Naive B cell (primary cell): ENCODE results near the gene CRYBA4. TPM values are rescaled to one million over a fixed set of nuclear protein-coding genes. Genes with fewer than 3 reads are reported as not detected.
A peak's percentile ranks its signal among the peaks of the same experiment; 100 is the strongest.

ENCODE experiments used
- ATAC-seq, 2 donors: fragments of 150-1000 bp; cut with Tn5 transposase; 2 replicates each; pipeline ENCODE4 v1.10.0; 2021; ENCODE audit warnings: low read depth in 2 of 2, mild to moderate bottlenecking in 2 of 2, moderate library complexity in 2 of 2
- DNase-seq: peaks from one replicate; pipeline ENCODE4 v3.0.0; 2022
- H3K27ac Mint-ChIP-seq, 6 donors: one replicate each; pipeline ENCODE4 v1.8.0; 2020 to 2022; ENCODE audit warnings: mild to moderate bottlenecking in 6 of 6, mixed read lengths in 6 of 6, moderate library complexity in 5 of 6, inconsistent platforms in 2 of 6
- H3K27me3 Mint-ChIP-seq, 3 donors: one replicate each; pipeline ENCODE4 v1.8.0; 2021 to 2022; ENCODE audit warnings: mixed read lengths in 3 of 3, mild to moderate bottlenecking in 1 of 3
- H3K36me3 Mint-ChIP-seq, 2 donors: one replicate each; pipeline ENCODE4 v1.8.0; 2020 to 2022; ENCODE audit warnings: mixed read lengths in 2 of 2, inconsistent platforms in 1 of 2, mild to moderate bottlenecking in 1 of 2
- H3K4me1 Mint-ChIP-seq, 3 donors: one replicate each; pipeline ENCODE4 v1.8.0; 2020 to 2022; ENCODE audit warnings: mixed read lengths in 3 of 3, inconsistent platforms in 1 of 3, mild to moderate bottlenecking in 1 of 3, moderate library complexity in 1 of 3
- H3K4me3 Mint-ChIP-seq, 8 donors: one replicate each; pipeline ENCODE4 v1.8.0; 2020 to 2022; ENCODE audit warnings: mild to moderate bottlenecking in 8 of 8, mixed read lengths in 8 of 8, moderate library complexity in 8 of 8, inconsistent platforms in 2 of 8
- H3K9me3 Mint-ChIP-seq, 7 donors: one replicate each; pipeline ENCODE4 v1.8.0; 2020 to 2022; ENCODE audit warnings: mixed read lengths in 7 of 7, mild to moderate bottlenecking in 5 of 7, inconsistent platforms in 2 of 7, moderate library complexity in 1 of 7
- polyA plus RNA-seq, 6 donors: library from polyadenylated mRNA; unstranded; fragments of 300-500 nt; fragmentation: Illumina TruSeq; gene quantifications; one replicate each; pipeline ENCODE4 v1.2.3, GENCODE V29; 2021; ENCODE audit warnings: low read depth in 6 of 6

CRYBA4 gene
- polyA plus RNA-seq, 6 donors from 2014 or later, result not detected

DNA sequence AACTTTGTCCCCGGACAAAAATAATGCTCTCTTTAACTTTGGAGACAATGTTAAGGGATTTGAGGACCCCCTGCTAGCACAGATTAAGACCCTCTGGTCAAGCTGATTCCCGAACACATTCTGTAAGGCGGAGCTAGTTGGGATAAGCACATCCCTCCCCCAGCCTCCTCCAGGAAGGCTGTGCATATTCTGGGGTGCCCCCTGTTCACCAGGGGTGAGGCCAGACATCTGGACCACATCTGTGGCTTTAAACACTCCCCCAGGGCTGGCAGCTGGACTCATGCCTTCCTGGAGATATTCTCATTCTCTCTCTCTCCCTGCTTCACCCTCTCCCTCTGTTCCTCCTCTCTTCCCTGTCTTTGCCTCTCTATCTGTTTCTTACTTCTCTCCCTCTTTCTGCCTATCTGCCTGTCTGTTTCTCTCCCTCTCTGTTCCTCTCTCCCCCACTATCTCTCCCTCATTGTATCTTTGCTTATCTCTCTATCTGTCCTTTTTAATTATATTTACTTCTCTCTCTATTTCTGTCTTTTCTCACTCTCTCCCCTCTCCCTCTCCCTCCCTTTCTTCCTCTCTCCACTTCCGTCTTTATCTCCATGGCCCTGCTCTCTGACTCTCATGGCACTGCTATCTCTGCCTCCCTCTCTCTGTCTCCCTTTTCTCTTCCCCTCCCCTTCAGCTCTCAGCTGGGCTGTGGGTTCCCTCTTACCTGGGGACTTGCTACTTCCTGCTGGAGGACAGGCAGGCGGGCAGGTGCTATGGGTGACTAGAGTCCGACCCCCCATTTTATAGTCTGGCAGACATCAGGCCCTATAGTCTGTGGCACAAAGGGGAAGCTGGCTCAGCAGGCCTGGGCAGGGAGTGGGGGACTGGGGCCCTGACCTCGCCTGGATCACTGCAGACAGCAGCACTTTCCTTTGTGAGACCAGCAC lies 4.2 kb upstream of the CRYBA4 start, which contains the start of gene CRYBB1:
Gene CRYBB1 (minus strand): TSS at position 757 of the 929 bp plus-strand sequence. CDS start 1,708 bp downstream, outside the sequence.
- peak within 1 kb of the TSS in 2 of 8 donors; percentile 30 to 37 for H3K4me3 Mint-ChIP-seq
- ATAC-seq, result peak; percentile 45 to 50
- H3K27ac Mint-ChIP-seq, result peak within 1 kb of the TSS in 5 of 6 donors; percentile 11 to 94 (median 89)
- no peaks in the 10 kb centered on the region for H3K36me3 Mint-ChIP-seq
- H3K4me1 Mint-ChIP-seq, result peaks cover 20 to 31% (median 28%) of the 10 kb centered on the region in 3 donors
- peaks cover 0 to 21% (median 7%) of the 10 kb centered on the region in 3 donors for H3K27me3 Mint-ChIP-seq
- DNase-seq, result no peak
- H3K9me3 Mint-ChIP-seq, result no peaks in the 10 kb centered on the region

DNA sequence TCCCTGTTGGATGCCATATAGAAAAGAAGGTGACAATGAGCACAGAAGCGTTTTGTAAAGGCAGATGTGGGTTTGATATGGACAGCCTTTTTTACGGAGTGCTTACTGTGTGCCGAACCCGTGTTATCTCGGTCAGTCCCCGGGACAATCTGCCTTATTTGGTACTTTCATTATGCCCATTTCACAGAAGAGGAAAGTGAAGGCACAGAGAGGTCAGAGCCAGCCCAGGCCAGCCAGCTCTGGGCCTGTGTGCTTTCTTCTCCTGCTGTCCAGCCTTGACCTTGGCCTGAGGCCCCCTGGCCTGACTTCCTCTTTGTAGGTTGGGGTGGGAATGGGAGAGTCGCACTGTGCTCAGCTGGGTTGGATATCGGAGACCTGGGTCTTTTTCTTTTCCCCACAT lies 3.3 kb upstream of the CRYBA4 start:
- DNase-seq, result no peak
- Mint-ChIP-seq H3K4me3 (peak overlapping the region in 1 of 8 donors; percentile 30), H3K27ac (no peak overlapping the region), H3K9me3 (no peaks in the 10 kb centered on the region), H3K27me3 (peaks cover 0 to 13% (median 0%) of the 10 kb centered on the region in 3 donors), H3K36me3 (no peaks in the 10 kb centered on the region), H3K4me1 (peaks cover 20 to 31% (median 28%) of the 10 kb centered on the region in 3 donors)
- ATAC-seq, result no peak

DNA sequence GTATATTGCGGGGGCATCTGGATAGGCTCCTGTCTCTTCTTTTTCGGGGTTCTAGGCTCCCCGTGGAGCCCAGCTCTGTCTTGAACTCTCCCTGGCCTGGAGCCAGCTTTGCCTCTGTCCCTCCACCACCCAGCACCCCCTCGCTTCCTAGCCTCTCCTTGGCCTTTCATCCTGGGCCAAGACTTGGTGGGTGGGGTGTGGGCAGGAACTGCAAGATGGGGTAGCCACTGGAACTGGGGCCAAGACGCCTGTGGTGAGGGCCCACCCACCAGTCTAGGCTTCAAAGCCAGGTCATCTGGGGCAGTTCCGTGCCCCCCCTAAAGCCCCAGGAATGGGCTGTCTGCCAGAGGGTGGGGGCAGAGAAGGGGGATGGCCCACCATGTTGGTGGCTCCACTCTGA lies 2.3 kb upstream of the CRYBA4 start:
- ATAC-seq (no peak), DNase-seq (no peak)
- Mint-ChIP-seq H3K27me3 (peaks cover 0 to 13% (median 0%) of the 10 kb centered on the region in 3 donors), H3K4me1 (peaks cover 20 to 31% (median 28%) of the 10 kb centered on the region in 3 donors), H3K4me3 (no peak overlapping the region), H3K9me3 (peaks cover 0 to 5% (median 0%) of the 10 kb centered on the region in 7 donors), H3K36me3 (no peaks in the 10 kb centered on the region), H3K27ac (peak overlapping the region in 3 of 6 donors; percentile 14 to 79 (median 64))

DNA sequence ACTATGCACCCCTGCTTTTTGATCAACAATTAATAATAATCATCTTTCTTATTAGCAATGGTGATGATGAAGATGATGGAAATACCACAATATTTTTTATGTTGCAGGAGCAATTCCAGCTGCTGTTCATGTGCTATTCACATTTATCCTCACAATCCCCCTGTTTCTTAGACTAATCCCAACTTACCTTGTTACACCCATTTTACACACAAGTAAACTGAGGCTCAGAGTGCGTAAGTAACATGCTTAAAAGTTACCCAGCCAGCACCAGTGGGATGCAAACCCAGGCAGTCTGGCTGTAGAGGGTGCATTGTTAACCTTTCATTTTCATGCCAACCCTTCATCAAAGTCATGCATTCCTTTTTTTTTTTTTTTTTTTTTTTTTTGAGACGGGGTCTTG lies 1.6 kb upstream of the CRYBA4 start:
- peak overlapping the region in 1 of 6 donors; percentile 58 for H3K27ac Mint-ChIP-seq
- no peak overlapping the region for H3K4me3 Mint-ChIP-seq
- DNase-seq (no peak), ATAC-seq (no peak)
- no peaks in the 10 kb centered on the region for H3K36me3 Mint-ChIP-seq
- H3K4me1 Mint-ChIP-seq, result peaks cover 18 to 28% (median 25%) of the 10 kb centered on the region in 3 donors
- peaks cover 0 to 13% (median 0%) of the 10 kb centered on the region in 3 donors for H3K27me3 Mint-ChIP-seq
- peaks cover 0 to 5% (median 0%) of the 10 kb centered on the region in 7 donors for H3K9me3 Mint-ChIP-seq

DNA sequence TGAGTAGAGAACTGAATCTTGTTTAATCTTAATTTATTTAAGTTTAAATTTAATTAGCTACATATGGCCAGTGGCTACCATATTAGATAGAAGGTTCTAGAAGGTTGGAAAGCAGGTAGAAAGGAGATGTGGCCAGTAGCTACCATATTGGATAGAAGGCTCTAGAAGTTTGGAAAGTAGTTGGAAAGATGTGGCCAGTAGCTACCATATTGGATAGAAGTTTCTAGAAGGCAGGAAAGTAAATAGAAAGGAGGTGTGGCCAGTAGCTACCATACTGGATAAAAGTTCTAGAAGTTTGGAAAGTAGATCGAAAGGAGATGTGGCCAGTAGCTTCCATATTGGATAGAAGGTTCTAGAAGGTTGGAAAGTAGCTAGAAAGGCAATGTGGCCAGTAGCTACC lies 2.2 kb downstream of the CRYBA4 start:
- Mint-ChIP-seq H3K27me3 (peaks cover 0 to 10% (median 0%) of the 10 kb centered on the region in 3 donors), H3K9me3 (peaks cover 0 to 5% (median 0%) of the 10 kb centered on the region in 7 donors), H3K4me1 (peaks cover 0 to 5% (median 0%) of the 10 kb centered on the region in 3 donors), H3K36me3 (no peaks in the 10 kb centered on the region), H3K27ac (no peak overlapping the region), H3K4me3 (no peak overlapping the region)
- ATAC-seq, result no peak
- DNase-seq, result no peak

DNA sequence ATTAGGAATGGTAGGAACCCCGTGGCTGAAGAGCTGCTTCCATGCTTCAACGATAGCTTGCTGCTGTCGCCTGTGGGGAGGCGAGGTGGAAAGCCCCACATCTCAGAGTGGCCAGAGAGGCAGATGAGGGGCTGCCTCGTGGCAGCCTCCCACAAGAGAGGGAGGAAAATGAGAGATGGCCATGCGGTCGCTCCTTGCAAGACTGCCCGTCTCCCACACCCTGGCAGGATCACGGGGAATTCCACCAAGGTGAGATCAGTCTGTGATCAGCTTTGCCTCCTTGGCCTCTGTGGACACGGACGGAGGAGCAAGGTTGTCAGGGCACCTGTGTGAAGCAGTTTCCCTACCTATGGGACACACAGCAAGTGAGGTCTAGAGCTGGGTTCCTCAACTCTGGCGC lies 3.0 kb downstream of the CRYBA4 start:
- Mint-ChIP-seq H3K4me1 (peaks cover 0 to 5% (median 0%) of the 10 kb centered on the region in 3 donors), H3K27me3 (peaks cover 0 to 7% (median 0%) of the 10 kb centered on the region in 3 donors), H3K9me3 (peaks cover 0 to 5% (median 0%) of the 10 kb centered on the region in 7 donors), H3K4me3 (no peak overlapping the region), H3K36me3 (no peaks in the 10 kb centered on the region), H3K27ac (peak overlapping the region in 2 of 6 donors; percentile 26 to 33)
- no peak for ATAC-seq
- no peak for DNase-seq

DNA sequence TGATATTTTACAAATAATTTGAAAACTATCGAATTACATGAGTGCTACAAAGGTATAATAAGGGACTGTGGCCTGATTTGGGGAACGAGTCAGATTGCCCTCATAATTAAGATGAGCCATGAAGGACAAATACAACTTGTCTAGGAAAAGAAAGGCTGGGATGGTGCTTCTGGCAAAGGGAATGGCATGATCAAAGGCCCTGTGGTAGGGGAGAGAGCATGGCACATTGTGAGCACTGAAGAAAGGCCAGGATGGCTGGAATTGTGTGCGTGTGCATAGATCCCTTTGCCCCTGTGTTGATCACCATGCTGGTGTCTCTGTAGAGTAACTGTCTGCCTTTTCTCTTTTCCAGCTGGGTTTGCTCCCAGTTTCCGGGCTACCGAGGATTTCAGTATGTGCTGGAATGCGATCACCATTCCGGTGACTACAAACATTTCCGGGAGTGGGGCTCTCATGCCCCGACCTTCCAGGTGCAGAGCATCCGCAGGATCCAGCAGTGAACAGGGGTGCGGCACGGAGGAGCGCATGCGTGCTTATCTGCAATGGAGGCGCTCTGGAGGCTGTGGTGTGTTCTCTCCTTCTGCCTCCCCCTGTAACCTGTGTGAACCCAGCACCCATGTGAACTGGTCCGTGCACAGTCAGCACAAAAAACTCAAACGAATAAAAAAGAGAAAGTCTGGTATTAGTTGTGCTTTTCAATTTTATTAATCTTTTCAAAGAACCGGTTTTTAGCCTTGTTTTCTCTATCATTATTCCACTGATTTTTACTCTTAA lies 8.4 kb downstream of the CRYBA4 start:
- Mint-ChIP-seq H3K27me3 (peaks cover 5 to 15% (median 6%) of the 10 kb centered on the region in 3 donors), H3K27ac (no peak overlapping the region), H3K36me3 (peaks cover 0 to 6% of the 10 kb centered on the region in 2 donors), H3K4me1 (peaks cover 0 to 5% (median 0%) of the 10 kb centered on the region in 3 donors), H3K4me3 (no peak overlapping the region), H3K9me3 (peaks cover 0 to 6% (median 0%) of the 10 kb centered on the region in 7 donors)
- ATAC-seq (no peak), DNase-seq (no peak)

DNA sequence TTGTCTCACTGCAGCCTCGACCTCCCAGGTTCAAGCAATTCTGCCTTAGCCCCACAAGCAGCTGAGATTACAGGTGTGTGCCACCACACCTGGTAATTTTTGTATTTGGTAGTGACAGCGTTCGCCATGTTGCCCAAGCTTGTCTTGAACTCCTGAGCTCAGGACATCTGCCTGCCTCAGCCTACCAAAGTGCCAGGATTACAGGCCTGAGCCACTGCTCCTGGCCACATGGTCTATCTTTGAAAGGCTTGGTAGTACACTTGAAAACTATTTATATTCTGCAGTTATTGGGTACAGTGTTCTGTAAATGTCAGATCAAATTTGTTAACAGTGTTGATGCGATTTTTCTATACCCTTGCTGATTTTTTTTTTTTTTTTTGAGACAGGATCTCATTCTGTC lies 9.5 kb downstream of the CRYBA4 start:
- Mint-ChIP-seq H3K27me3 (peaks cover 7 to 18% (median 9%) of the 10 kb centered on the region in 3 donors), H3K27ac (no peak overlapping the region), H3K36me3 (peaks cover 0 to 6% of the 10 kb centered on the region in 2 donors), H3K4me3 (no peak overlapping the region), H3K4me1 (peaks cover 0 to 5% (median 0%) of the 10 kb centered on the region in 3 donors), H3K9me3 (peaks cover 0 to 6% (median 0%) of the 10 kb centered on the region in 7 donors)
- DNase-seq (no peak), ATAC-seq (no peak)

DNA sequence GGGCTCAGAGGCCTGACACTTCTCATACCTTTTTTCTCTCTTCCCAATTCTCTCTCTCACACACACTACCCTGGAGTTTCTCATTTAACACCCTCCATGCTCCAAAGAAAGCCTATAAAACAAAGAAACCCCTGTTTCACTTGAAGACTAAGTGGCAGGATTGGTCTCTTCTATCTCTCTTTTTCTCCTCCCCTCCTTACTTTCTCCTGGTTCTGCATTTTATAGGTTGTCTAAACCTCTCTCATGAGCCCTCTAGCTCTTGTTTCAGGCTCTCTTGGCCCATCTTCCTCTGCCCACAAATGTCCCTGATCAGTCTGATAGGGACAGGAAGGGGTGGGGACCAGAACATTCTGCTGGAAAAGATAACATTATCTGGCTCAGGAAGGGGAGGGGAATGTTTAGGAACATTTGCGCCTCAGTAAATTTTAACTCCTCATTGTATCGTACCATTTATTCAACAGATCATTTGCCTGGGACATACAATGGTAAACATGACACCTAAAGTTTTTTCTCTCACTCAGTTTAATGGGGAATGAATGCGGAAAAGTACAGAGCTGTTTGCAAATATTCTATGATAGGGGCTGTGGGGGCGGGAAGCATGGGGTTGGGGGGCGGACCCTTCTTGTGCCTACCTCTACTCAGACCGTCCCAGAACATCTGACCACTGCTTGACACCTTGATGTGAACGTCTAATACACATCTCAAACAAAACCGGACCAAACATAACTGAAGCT lies 10.8 kb downstream of the CRYBA4 start:
- Mint-ChIP-seq H3K4me3 (no peak overlapping the region), H3K27ac (no peak overlapping the region), H3K36me3 (peaks cover 0 to 6% of the 10 kb centered on the region in 2 donors), H3K4me1 (peaks cover 0 to under 1% (median 0%) of the 10 kb centered on the region in 3 donors), H3K27me3 (peaks cover 7 to 18% (median 9%) of the 10 kb centered on the region in 3 donors), H3K9me3 (peaks cover 0 to 6% (median 0%) of the 10 kb centered on the region in 7 donors)
- DNase-seq, result no peak
- ATAC-seq, result no peak

DNA sequence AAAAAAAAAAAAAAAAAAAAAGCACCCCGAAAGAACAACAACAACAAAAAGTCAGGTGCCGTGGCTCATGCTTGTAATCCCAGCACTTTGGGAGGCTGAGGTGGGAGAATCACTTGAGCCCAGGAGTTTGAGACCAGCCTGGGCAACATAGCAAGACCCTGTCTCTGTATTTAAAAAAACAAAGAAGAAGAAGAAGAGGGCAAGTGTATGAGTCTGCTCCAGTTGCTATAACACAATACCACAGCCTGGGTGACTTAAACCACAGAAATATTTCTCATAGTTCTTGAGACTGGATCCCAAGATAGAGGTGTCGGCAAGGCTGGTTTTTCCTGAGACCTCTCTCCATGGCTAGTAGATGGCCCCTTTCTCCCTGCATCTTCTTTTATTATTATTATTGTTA lies 12.4 kb downstream of the CRYBA4 start:
- Mint-ChIP-seq H3K36me3 (peaks cover 0 to 6% of the 10 kb centered on the region in 2 donors), H3K9me3 (peaks cover 0 to 6% (median 0%) of the 10 kb centered on the region in 7 donors), H3K4me1 (no peaks in the 10 kb centered on the region), H3K4me3 (no peak overlapping the region), H3K27me3 (peaks cover 7 to 18% (median 9%) of the 10 kb centered on the region in 3 donors), H3K27ac (no peak overlapping the region)
- DNase-seq (no peak), ATAC-seq (no peak)

DNA sequence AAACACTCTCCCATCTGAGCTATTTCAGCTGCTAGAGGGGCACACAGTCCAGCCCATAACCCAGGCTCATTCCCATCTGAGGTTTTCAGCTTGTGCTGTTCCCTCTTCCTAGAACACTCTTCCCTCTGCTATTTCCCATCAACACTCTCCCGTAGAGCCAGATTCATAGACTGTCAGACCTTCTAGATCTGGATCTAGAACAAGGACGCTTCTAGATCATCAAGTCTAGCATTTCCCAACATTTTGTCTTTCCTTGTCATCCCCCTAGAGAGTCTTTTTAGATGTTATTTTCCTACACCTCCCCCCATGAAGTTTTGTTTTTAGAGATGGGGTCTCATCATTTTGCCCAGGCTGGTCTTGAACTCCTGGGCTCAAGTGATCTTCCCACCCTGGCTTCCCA lies 13.4 kb downstream of the CRYBA4 start:
- no peak for DNase-seq
- H3K4me1 Mint-ChIP-seq, result no peaks in the 10 kb centered on the region
- H3K36me3 Mint-ChIP-seq, result peaks cover 0 to 6% of the 10 kb centered on the region in 2 donors
- H3K27ac Mint-ChIP-seq, result peak overlapping the region in 1 of 6 donors; percentile 82
- H3K27me3 Mint-ChIP-seq, result peaks cover 7 to 21% (median 9%) of the 10 kb centered on the region in 3 donors
- peaks cover 0 to 6% (median 0%) of the 10 kb centered on the region in 7 donors for H3K9me3 Mint-ChIP-seq
- no peak for ATAC-seq
- H3K4me3 Mint-ChIP-seq, result no peak overlapping the region

DNA sequence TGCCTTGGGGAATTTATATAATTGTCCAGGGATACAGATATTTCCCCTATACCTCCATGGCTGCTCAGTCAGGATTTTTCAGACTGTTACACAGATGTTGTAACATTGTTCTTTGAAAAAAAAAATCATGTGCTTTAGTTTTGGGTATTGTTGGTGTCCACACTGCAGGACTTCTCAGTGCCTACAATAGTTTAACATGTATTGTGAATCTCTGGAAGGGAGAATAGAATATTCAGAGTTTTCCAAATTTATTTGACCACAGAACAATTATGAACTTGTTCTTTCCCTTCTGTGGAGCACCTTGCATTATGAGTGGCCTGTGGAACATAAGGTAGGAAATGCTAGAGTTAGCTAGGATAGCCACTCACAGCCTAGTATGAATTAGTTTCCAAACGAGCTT lies 14.5 kb downstream of the CRYBA4 start:
- no peak for DNase-seq
- ATAC-seq, result no peak
- H3K4me3 Mint-ChIP-seq, result no peak overlapping the region
- no peak overlapping the region for H3K27ac Mint-ChIP-seq
- H3K4me1 Mint-ChIP-seq, result no peaks in the 10 kb centered on the region
- H3K27me3 Mint-ChIP-seq, result peaks cover 7 to 23% (median 9%) of the 10 kb centered on the region in 3 donors
- H3K36me3 Mint-ChIP-seq, result no peaks in the 10 kb centered on the region
- H3K9me3 Mint-ChIP-seq, result no peaks in the 10 kb centered on the region
